GM12874 (cell line): Measurements from ENCODE around the gene HRCT1.

Experiments used
- CTCF ChIP-seq: IDR thresholded peaks from 2 replicates; pipeline ENCODE4 v1.5.1; 2011; ENCODE audit warnings: low read depth, mild to moderate bottlenecking, control low read depth, low read length, moderate library complexity; ENCODE audit not compliant: insufficient read depth

Gene HRCT1

DNA sequence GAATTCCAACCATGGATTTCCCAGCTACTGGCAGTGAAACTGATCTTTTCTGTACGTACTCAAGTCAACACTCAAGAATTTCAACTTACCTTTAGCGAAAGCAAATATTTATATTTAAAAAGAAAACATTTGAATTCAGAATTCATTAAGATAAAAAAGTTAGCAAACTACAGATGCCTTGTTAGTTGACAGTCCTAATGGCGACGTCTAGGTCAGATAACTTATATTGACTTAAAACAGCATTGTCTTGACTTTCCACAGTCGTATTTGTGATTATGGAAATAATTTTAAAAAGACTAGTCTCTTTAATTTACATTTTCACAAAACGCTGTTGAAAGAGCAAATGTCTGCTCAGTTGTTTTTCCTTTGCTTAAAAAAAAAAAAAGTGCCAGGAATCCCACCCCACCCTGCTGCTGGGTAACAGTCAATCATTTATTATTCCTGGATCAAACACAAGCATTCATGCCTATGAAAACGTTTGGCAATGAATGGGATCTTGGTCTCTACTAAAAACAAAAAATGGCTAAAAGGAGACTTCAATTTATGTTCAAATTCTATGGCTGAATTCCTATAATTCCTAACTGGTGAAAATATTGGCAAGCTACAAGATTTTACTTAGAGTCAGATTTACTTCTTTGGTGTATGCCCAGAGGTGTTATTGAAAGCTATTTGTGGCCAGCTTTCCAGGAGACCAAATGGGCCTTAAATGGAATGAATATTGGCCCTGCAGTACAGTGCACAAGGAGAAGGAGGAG is 29.9 kb downstream of the HRCT1 start:
- no peak for TF ChIP-seq CTCF

DNA sequence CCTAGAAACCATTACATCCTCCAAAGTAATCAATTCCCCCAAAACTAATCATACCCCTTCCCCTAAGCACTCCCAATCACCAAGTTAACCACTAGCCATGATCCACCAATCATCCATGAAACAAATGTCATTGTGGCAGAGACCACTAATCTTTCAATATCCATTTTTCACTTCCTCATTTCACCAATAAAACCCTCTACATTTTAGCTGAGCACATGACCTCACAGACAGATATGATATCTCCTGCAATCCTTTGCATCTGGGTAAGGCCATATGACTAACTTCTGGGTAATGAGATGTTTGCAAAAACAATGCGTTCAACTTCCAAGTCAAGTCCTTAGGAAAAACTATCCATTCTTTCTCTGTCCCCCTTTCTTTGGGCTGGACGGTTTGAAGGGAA is 31.2 kb downstream of the HRCT1 start:
- TF ChIP-seq CTCF: no peak

GRCh38 chr9:35938474-35939356 is 32.7 kb downstream of the HRCT1 start:
- no peak for TF ChIP-seq CTCF

DNA sequence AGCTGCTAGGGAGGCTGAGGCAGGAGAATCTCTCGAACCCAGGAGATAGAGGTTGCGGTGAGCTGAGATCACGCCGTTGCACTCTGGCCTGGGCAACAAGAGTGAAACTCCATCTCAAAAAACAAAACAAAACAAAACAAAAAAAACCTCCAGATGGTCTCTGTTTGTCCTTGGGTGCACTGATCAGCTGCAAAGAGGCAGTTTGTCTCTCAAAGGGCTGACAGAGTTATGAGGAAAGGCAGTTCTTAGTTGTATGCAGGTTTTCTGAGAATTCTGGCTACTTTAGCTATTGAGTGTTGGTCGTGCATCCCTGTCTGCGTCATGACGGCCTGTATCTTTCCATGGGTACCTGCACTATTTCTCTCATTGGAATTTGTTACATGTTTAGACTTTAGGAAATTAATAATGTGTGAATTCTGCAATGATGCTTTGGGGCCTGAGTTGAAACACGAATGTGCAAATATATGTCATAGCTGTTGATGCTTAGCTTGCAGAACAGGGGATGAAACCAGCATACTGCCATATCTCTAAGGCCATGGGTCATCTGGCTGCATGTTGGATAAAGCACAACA is 33.8 kb downstream of the HRCT1 start:
- TF ChIP-seq CTCF: no peak

- no peak for TF ChIP-seq CTCF
Measured at GRCh38 chr9:35940458-35941407, 34.7 kb downstream of the HRCT1 start.

- no peak for TF ChIP-seq CTCF
Measured at GRCh38 chr9:35942286-35942685, 36.3 kb downstream of the HRCT1 start.
